ENCODE results near the gene RTN1.

The RTN1 gene

GRCh38 chr14:59629444-59630287, 240.9 kb downstream of the RTN1 start:
- Histone ChIP-seq H3K4me3 (replicated peaks; ENCODE audit: insufficient read depth, low read length) (no peak overlapping the region), H3K27ac (replicated peaks) (no peak overlapping the region), H3K27me3 (ENCODE audit: insufficient read depth, poor library complexity, severe bottlenecking) (peaks cover 31% of the 10 kb centered on the region)
- no peak for TF ChIP-seq REST (IDR thresholded peaks at IDR 0.05; ENCODE audit: insufficient replicate concordance, low read depth)
- no peak for TF ChIP-seq GABPA (IDR thresholded peaks at IDR 0.05; ENCODE audit: low read depth)
- TF ChIP-seq CTCF (IDR thresholded peaks at IDR 0.05; ENCODE audit: insufficient read depth, low read length) = no peak
- no peak for TF ChIP-seq SPI1 (IDR thresholded peaks at IDR 0.05; ENCODE audit: borderline replicate concordance, low read depth)
- TF ChIP-seq POLR2AphosphoS5 (IDR thresholded peaks at IDR 0.05; ENCODE audit: low read depth) = no peak
- DNase-seq (ENCODE audit: low read depth in 1 of 2, low spot score in 1 of 2) = no peak

GRCh38 chr14:59627011-59627520, 243.5 kb downstream of the RTN1 start:
- Histone ChIP-seq H3K27ac (replicated peaks) (no peak overlapping the region), H3K27me3 (ENCODE audit: insufficient read depth, poor library complexity, severe bottlenecking) (peaks cover 39% of the 10 kb centered on the region), H3K4me3 (replicated peaks; ENCODE audit: insufficient read depth, low read length) (no peak overlapping the region)
- no peak for TF ChIP-seq POLR2AphosphoS5 (IDR thresholded peaks at IDR 0.05; ENCODE audit: low read depth)
- no peak for TF ChIP-seq GABPA (IDR thresholded peaks at IDR 0.05; ENCODE audit: low read depth)
- TF ChIP-seq CTCF (IDR thresholded peaks at IDR 0.05; ENCODE audit: insufficient read depth, low read length) = no peak
- no peak for TF ChIP-seq REST (IDR thresholded peaks at IDR 0.05; ENCODE audit: insufficient replicate concordance, low read depth)
- no peak for TF ChIP-seq SPI1 (IDR thresholded peaks at IDR 0.05; ENCODE audit: borderline replicate concordance, low read depth)
- DNase-seq (ENCODE audit: low read depth in 1 of 2, low spot score in 1 of 2) = no peak

GRCh38 chr14:59622631-59623030, 247.9 kb downstream of the RTN1 start:
- Histone ChIP-seq H3K27me3 (ENCODE audit: insufficient read depth, poor library complexity, severe bottlenecking) (peaks cover 17% of the 10 kb centered on the region), H3K27ac (replicated peaks) (no peak overlapping the region), H3K4me3 (replicated peaks; ENCODE audit: insufficient read depth, low read length) (no peak overlapping the region)
- DNase-seq (ENCODE audit: low read depth in 1 of 2, low spot score in 1 of 2) = no peak
- TF ChIP-seq POLR2AphosphoS5 (IDR thresholded peaks at IDR 0.05; ENCODE audit: low read depth) (no peak), SPI1 (IDR thresholded peaks at IDR 0.05; ENCODE audit: borderline replicate concordance, low read depth) (no peak), REST (IDR thresholded peaks at IDR 0.05; ENCODE audit: insufficient replicate concordance, low read depth) (no peak), CTCF (IDR thresholded peaks at IDR 0.05; ENCODE audit: insufficient read depth, low read length) (no peak)

All from HL-60 (cell line).